Measurements from ENCODE around the gene IL17F. TPM values are rescaled to one million over a fixed set of nuclear protein-coding genes. Genes with fewer than 3 reads are reported as not detected.
A peak's percentile ranks its signal among the peaks of the same experiment; 100 is the strongest.
"Not testable (repeated sequence)": the region's sequence is repeated elsewhere in the genome, so short reads cannot be mapped to it uniquely, and the experiment has no call there.

Gene IL17F
- total and polyA plus RNA-seq, 9 donors, result not detected

DNA sequence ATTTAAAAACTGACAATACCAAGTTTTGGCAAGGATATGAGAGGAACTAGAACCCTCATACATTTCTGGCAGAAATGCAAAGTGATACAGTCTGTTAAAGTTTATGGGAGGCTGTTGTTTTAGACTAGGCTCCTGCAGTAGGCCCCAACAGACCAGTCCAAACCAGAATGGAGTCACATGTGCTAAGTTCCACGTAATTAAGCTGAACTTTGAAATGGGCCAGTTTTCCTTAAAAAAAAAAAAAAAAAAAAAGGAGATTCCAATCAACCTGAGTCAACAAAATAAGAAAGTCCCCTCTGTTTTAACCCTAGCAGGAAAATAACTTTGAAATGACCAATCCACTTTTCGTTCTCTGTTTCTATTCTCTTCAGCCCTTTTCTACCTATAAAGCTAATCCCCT is 26.5 kb downstream of the IL17F start:
- H3K36me3 ChIP-seq (ENCODE audit: control insufficient read depth, insufficient read depth, low read length), result no peaks in the 10 kb centered on the region
- no peaks in the 10 kb centered on the region for H3K27me3 ChIP-seq (ENCODE audit: control insufficient read depth, insufficient read depth, low read length)
- no peaks in the 10 kb centered on the region for H3K9me3 ChIP-seq (replicated peaks; ENCODE audit: control insufficient read depth, low read depth, low read length)
- no peaks in the 10 kb centered on the region for H3K4me1 ChIP-seq (ENCODE audit: control insufficient read depth, insufficient read depth, low read length)
- 92% methylated on average over 2 of the region's 2 CpGs for WGBS (ENCODE audit: insufficient coverage)
- H3K4me3 ChIP-seq (ENCODE audit: low read length), result no peak overlapping the region
- no peak overlapping the region for H3K27ac ChIP-seq (ENCODE audit: low read length)
- no peak for DNase-seq

- 80% methylated on average over 4 of the region's 5 CpGs for WGBS (ENCODE audit: insufficient coverage)
- DNase-seq, result no peak
- H3K27me3 ChIP-seq (ENCODE audit: control insufficient read depth, insufficient read depth, low read length), result no peaks in the 10 kb centered on the region
- H3K4me1 ChIP-seq (ENCODE audit: control insufficient read depth, insufficient read depth, low read length), result no peaks in the 10 kb centered on the region
- no peaks in the 10 kb centered on the region for H3K9me3 ChIP-seq (replicated peaks; ENCODE audit: control insufficient read depth, low read depth, low read length)
- H3K36me3 ChIP-seq (ENCODE audit: control insufficient read depth, insufficient read depth, low read length), result no peaks in the 10 kb centered on the region
- no peak overlapping the region for H3K4me3 ChIP-seq (ENCODE audit: low read length)
- H3K27ac ChIP-seq (ENCODE audit: low read length), result no peak overlapping the region
Observed at GRCh38 chr6:52216932-52217575, 27.2 kb downstream of the IL17F start.

DNA sequence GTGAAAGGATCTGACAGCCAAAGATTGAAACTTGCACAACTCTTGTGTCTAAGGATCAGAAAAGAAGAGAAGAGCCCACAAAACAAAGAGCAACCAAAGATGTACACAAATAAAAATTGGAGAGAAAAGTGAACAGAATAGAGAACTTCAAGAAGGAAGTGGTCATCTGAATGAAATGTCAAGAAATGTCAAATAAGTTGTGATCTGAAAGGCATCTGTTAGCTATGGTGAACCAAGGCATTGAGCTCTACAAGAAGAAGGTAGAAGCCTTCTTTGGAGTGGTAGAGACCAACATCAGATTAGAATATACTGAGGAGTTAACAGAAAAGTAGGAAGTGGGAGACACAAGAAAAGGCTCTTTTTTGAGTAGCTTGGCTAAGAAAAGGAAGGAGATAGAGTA is 28.5 kb downstream of the IL17F start:
- H3K4me1 ChIP-seq (ENCODE audit: control insufficient read depth, insufficient read depth, low read length), result no peaks in the 10 kb centered on the region
- H3K27ac ChIP-seq (ENCODE audit: low read length), result no peak overlapping the region
- no peaks in the 10 kb centered on the region for H3K9me3 ChIP-seq (replicated peaks; ENCODE audit: control insufficient read depth, low read depth, low read length)
- H3K36me3 ChIP-seq (ENCODE audit: control insufficient read depth, insufficient read depth, low read length), result no peaks in the 10 kb centered on the region
- DNase-seq, result no peak
- H3K27me3 ChIP-seq (ENCODE audit: control insufficient read depth, insufficient read depth, low read length), result no peaks in the 10 kb centered on the region
- H3K4me3 ChIP-seq (ENCODE audit: low read length), result no peak overlapping the region

GRCh38 chr6:52213127-52213526 is 31.2 kb downstream of the IL17F start:
- no peak overlapping the region for H3K4me3 ChIP-seq (ENCODE audit: low read length)
- H3K36me3 ChIP-seq (ENCODE audit: control insufficient read depth, insufficient read depth, low read length), result no peaks in the 10 kb centered on the region
- DNase-seq, result no peak
- no peak overlapping the region for H3K27ac ChIP-seq (ENCODE audit: low read length)
- no peaks in the 10 kb centered on the region for H3K27me3 ChIP-seq (ENCODE audit: control insufficient read depth, insufficient read depth, low read length)
- H3K9me3 ChIP-seq (replicated peaks; ENCODE audit: control insufficient read depth, low read depth, low read length), result no peaks in the 10 kb centered on the region
- H3K4me1 ChIP-seq (ENCODE audit: control insufficient read depth, insufficient read depth, low read length), result no peaks in the 10 kb centered on the region
- WGBS (ENCODE audit: insufficient coverage), result no CpG with 5 or more reads among the region's 2 CpGs

GRCh38 chr6:52210227-52210626 is 34.1 kb downstream of the IL17F start:
- Histone ChIP-seq H3K36me3 (ENCODE audit: control insufficient read depth, insufficient read depth, low read length) (no peaks in the 10 kb centered on the region), H3K27me3 (ENCODE audit: control insufficient read depth, insufficient read depth, low read length) (no peaks in the 10 kb centered on the region), H3K9me3 (replicated peaks; ENCODE audit: control insufficient read depth, low read depth, low read length) (no peaks in the 10 kb centered on the region), H3K4me1 (ENCODE audit: control insufficient read depth, insufficient read depth, low read length) (no peaks in the 10 kb centered on the region), H3K4me3 (ENCODE audit: low read length) (no peak overlapping the region), H3K27ac (ENCODE audit: low read length) (no peak overlapping the region)
- no peak for DNase-seq
- WGBS (ENCODE audit: insufficient coverage), result 82% methylated on average over 1 of the region's 2 CpGs

DNA sequence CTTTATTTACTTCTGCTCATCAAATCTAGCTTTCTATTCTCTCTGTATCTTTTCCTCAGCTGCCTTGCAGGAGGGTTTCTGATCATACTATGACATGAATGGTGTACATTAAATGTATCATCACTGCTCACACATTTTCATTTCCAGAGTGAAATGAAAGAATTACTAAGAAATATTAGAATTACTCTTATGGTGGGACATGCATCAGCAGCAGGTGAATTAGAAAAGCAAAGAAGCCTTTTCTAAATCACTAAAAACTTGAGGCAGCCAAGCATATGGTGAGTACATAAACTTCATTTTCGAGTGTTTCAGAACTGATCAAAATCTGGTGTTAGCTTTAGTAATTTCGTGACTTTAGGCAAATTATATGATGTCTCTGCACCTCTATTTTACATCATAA is 34.5 kb downstream of the IL17F start:
- no CpG with 5 or more reads among the region's 2 CpGs for WGBS (ENCODE audit: insufficient coverage)
- H3K36me3 ChIP-seq (ENCODE audit: control insufficient read depth, insufficient read depth, low read length), result no peaks in the 10 kb centered on the region
- H3K27me3 ChIP-seq (ENCODE audit: control insufficient read depth, insufficient read depth, low read length), result no peaks in the 10 kb centered on the region
- H3K9me3 ChIP-seq (replicated peaks; ENCODE audit: control insufficient read depth, low read depth, low read length), result no peaks in the 10 kb centered on the region
- H3K4me1 ChIP-seq (ENCODE audit: control insufficient read depth, insufficient read depth, low read length), result no peaks in the 10 kb centered on the region
- no peak overlapping the region for H3K27ac ChIP-seq (ENCODE audit: low read length)
- DNase-seq, result no peak
- H3K4me3 ChIP-seq (ENCODE audit: low read length), result no peak overlapping the region

GRCh38 chr6:52208612-52209011 is 35.7 kb downstream of the IL17F start:
- WGBS (ENCODE audit: insufficient coverage), result 83% methylated on average over 2 of the region's 3 CpGs
- no peaks in the 10 kb centered on the region for H3K27me3 ChIP-seq (ENCODE audit: control insufficient read depth, insufficient read depth, low read length)
- no peak overlapping the region for H3K27ac ChIP-seq (ENCODE audit: low read length)
- no peaks in the 10 kb centered on the region for H3K4me1 ChIP-seq (ENCODE audit: control insufficient read depth, insufficient read depth, low read length)
- no peak overlapping the region for H3K4me3 ChIP-seq (ENCODE audit: low read length)
- no peaks in the 10 kb centered on the region for H3K36me3 ChIP-seq (ENCODE audit: control insufficient read depth, insufficient read depth, low read length)
- peak; percentile 16 for DNase-seq
- no peaks in the 10 kb centered on the region for H3K9me3 ChIP-seq (replicated peaks; ENCODE audit: control insufficient read depth, low read depth, low read length)

- no CpG with 5 or more reads among the region's 2 CpGs for WGBS (ENCODE audit: insufficient coverage)
- H3K27ac ChIP-seq (ENCODE audit: low read length), result no peak overlapping the region
- no peaks in the 10 kb centered on the region for H3K27me3 ChIP-seq (ENCODE audit: control insufficient read depth, insufficient read depth, low read length)
Observed at GRCh38 chr6:52207066-52207465, 37.2 kb downstream of the IL17F start.

DNA sequence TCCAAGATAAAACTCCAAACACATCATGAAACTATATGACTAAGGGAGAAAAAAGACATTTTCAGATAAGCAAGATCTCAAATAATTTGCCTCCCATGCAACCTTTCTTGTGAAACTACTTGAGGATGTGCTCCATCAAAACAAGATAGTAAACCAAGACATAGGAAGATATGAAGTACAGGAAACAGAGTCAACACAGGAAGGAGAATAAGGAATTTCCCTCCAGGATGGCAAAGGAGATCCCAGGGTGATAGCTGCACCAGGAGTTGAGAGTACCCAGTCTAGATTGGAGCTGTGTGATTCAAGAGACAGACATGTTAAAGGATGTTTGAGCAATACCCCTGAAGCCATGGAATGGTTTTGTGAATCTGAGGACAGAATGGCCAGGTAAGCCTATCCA is 42.8 kb downstream of the IL17F start:
- Histone ChIP-seq H3K27me3 (ENCODE audit: control insufficient read depth, insufficient read depth, low read length) (no peaks in the 10 kb centered on the region), H3K4me1 (ENCODE audit: control insufficient read depth, insufficient read depth, low read length) (no peaks in the 10 kb centered on the region), H3K4me3 (ENCODE audit: low read length) (no peak overlapping the region), H3K27ac (ENCODE audit: low read length) (no peak overlapping the region), H3K9me3 (replicated peaks; ENCODE audit: control insufficient read depth, low read depth, low read length) (peaks cover 14% of the 10 kb centered on the region), H3K36me3 (ENCODE audit: control insufficient read depth, insufficient read depth, low read length) (no peaks in the 10 kb centered on the region)
- no peak for DNase-seq

More at GRCh38 chr6:52207066-52207465, 37.2 kb downstream of the IL17F start:
- H3K9me3 ChIP-seq (replicated peaks; ENCODE audit: control insufficient read depth, low read depth, low read length), result no peaks in the 10 kb centered on the region
- H3K36me3 ChIP-seq (ENCODE audit: control insufficient read depth, insufficient read depth, low read length), result no peaks in the 10 kb centered on the region
- H3K4me3 ChIP-seq (ENCODE audit: low read length), result no peak overlapping the region
- H3K4me1 ChIP-seq (ENCODE audit: control insufficient read depth, insufficient read depth, low read length), result no peaks in the 10 kb centered on the region
- DNase-seq, result no peak

DNA sequence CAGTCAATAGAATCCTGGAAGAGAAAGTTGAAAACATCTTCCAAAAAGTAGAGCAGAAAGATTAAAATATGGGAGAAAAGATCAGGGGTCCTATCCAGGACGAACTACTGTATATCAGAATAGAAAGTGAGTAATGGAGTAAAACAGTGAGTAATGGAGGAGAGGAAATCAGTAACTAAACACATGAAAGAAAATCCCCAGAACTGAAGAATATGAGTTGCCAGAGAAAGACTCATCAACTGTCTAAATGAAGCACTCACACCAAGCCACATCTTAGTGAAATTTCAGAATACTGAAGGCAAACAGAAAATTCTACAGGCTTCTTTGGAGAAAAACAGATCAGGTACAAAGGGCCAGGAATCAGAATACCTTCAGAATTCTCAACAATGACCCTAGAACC is 43.3 kb downstream of the IL17F start:
- no peak for DNase-seq
- Histone ChIP-seq H3K9me3 (replicated peaks; ENCODE audit: control insufficient read depth, low read depth, low read length) (peaks cover 14% of the 10 kb centered on the region), H3K27me3 (ENCODE audit: control insufficient read depth, insufficient read depth, low read length) (no peaks in the 10 kb centered on the region), H3K36me3 (ENCODE audit: control insufficient read depth, insufficient read depth, low read length) (no peaks in the 10 kb centered on the region), H3K4me1 (ENCODE audit: control insufficient read depth, insufficient read depth, low read length) (no peaks in the 10 kb centered on the region), H3K27ac (ENCODE audit: low read length) (no peak overlapping the region), H3K4me3 (ENCODE audit: low read length) (no peak overlapping the region)
- WGBS (ENCODE audit: insufficient coverage), result no CpG with 5 or more reads among the region's 1 CpG

- no CpG with 5 or more reads among the region's 5 CpGs for WGBS (ENCODE audit: insufficient coverage)
- H3K4me1 ChIP-seq (ENCODE audit: control insufficient read depth, insufficient read depth, low read length); H3K4me3 ChIP-seq (ENCODE audit: low read length); H3K36me3 ChIP-seq (ENCODE audit: control insufficient read depth, insufficient read depth, low read length); H3K27ac ChIP-seq (ENCODE audit: low read length); H3K27me3 ChIP-seq (ENCODE audit: control insufficient read depth, insufficient read depth, low read length); DNase-seq: not testable (repeated sequence)
- H3K9me3 ChIP-seq (replicated peaks; ENCODE audit: control insufficient read depth, low read depth, low read length), result peaks cover 14% of the 10 kb centered on the region
Observed at GRCh38 chr6:52200088-52200487, 44.2 kb downstream of the IL17F start.
